KMS-11 (cell line): ENCODE measurements around the gene WNT11.

Experiments used
- H2AFZ ChIP-seq: fragments of 200-600 bp; sonication (generic); 2 replicates; pipeline ENCODE4 v1.6.1; 2016; ENCODE audit warnings: antibody characterized with exemption, mixed run types, low read depth
- H3K27ac ChIP-seq: fragments of 200-600 bp; sonication (generic); 2 replicates; pipeline ENCODE4 v1.6.1; 2016; ENCODE audit warnings: mild to moderate bottlenecking, mixed run types
- H3K27me3 ChIP-seq: fragments of 200-600 bp; sonication (generic); 2 replicates; pipeline ENCODE4 v1.6.1; 2017; ENCODE audit warnings: mild to moderate bottlenecking, low read depth, mixed run types, moderate library complexity; ENCODE audit not compliant: insufficient read depth
- H3K36me3 ChIP-seq: fragments of 200-600 bp; sonication (generic); 2 replicates; pipeline ENCODE4 v1.6.1; 2017; ENCODE audit warnings: mild to moderate bottlenecking, mixed run types; ENCODE audit not compliant: insufficient read depth
- H3K4me1 ChIP-seq: fragments of 200-600 bp; sonication (generic); 2 replicates; pipeline ENCODE4 v1.6.1; 2016; ENCODE audit warnings: mild to moderate bottlenecking, low read depth, mixed run types; ENCODE audit not compliant: poor library complexity, severe bottlenecking
- H3K4me2 ChIP-seq: fragments of 200-600 bp; sonication (generic); 2 replicates; pipeline ENCODE4 v1.7.0; 2016; ENCODE audit warnings: mild to moderate bottlenecking, mixed run types
- H3K4me3 ChIP-seq: fragments of 200-600 bp; sonication (generic); IDR thresholded peaks from 2 replicates; pipeline ENCODE4 v1.6.1; 2017; ENCODE audit warnings: low read depth, low read length, mixed read lengths; ENCODE audit not compliant: insufficient read depth
- H3K79me2 ChIP-seq: fragments of 200-600 bp; sonication (generic); 2 replicates; pipeline ENCODE4 v1.6.1; 2016; ENCODE audit warnings: low read depth, mixed run types; ENCODE audit not compliant: insufficient read depth
- H3K9ac ChIP-seq: fragments of 200-600 bp; sonication (generic); 2 replicates; pipeline ENCODE4 v1.6.1; 2016; ENCODE audit warnings: mild to moderate bottlenecking, mixed run types
- H4K20me1 ChIP-seq: fragments of 200-600 bp; sonication (generic); 2 replicates; pipeline ENCODE4 v1.6.1; 2016; ENCODE audit warnings: mild to moderate bottlenecking, mixed run types; ENCODE audit not compliant: insufficient read depth
- CTCF ChIP-seq: fragments of 200-600 bp; sonication (generic); conservative IDR thresholded peaks from 2 replicates; pipeline ENCODE4 v1.6.1; 2017; ENCODE audit warnings: low read depth, mild to moderate bottlenecking, antibody characterized with exemption, low read length, moderate library complexity, mixed read lengths

Gene WNT11

DNA sequence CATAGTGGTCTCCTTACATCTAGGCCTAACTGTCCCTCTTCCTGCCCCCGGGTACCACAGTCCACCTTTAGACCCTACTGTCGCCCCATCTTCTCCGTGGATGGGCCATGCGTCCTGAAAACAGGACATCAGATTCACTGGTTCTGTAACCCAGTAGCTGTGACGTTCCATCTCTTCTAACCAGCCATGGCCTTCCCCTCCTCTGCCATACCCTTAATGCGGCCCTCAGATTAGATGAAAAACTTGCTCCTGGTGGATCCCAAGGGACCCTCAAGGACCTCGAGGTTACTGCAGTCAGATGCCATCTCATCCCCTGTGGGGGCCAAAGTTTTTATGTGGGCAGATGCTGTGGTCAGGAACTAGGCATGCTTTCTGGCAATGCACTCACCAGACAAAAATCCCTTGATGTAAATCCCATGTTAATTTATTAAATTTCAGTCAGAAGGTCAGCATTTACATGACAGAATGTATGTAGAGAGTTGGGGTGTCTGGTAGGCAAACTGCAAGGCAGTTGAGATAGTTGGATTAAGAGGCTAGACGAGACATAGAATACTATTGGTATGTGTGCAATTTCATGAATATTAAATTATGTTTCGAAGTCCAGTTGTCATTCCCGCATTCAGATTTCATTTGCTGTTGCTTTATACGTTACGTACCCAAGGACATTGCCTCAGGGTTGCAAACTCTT is 64.3 kb downstream of the WNT11 start:
- no peak overlapping the region for H3K27ac ChIP-seq

GRCh38 chr11:76140912-76141574 is 65.3 kb downstream of the WNT11 start:
- Histone ChIP-seq H3K27ac (no peak overlapping the region), H3K4me1 (peaks cover 13% of the 10 kb centered on the region), H2AFZ (no peak overlapping the region), H3K27me3 (no peaks in the 10 kb centered on the region), H3K4me3 (no peak overlapping the region), H3K4me2 (no peak overlapping the region), H3K36me3 (no peaks in the 10 kb centered on the region; the same call in 1 of the 2 replicates), H3K9ac (no peak overlapping the region), H3K79me2 (no peaks in the 10 kb centered on the region; the same call in 1 of the 2 replicates), H4K20me1 (no peaks in the 10 kb centered on the region)
- no peak for TF ChIP-seq CTCF

More for the DNA sequence above, 64.3 kb downstream of the WNT11 start:
- H3K4me1 ChIP-seq, result peaks cover 13% of the 10 kb centered on the region
- no peaks in the 10 kb centered on the region for H3K27me3 ChIP-seq
- no peaks in the 10 kb centered on the region for H4K20me1 ChIP-seq
- no peak overlapping the region for H3K9ac ChIP-seq
- no peaks in the 10 kb centered on the region; the same call in 1 of the 2 replicates for H3K36me3 ChIP-seq
- H3K4me3 ChIP-seq, result no peak overlapping the region
- H3K79me2 ChIP-seq, result no peaks in the 10 kb centered on the region; the same call in 1 of the 2 replicates
- TF ChIP-seq CTCF, result no peak
- no peak overlapping the region for H3K4me2 ChIP-seq
- no peak overlapping the region for H2AFZ ChIP-seq

DNA sequence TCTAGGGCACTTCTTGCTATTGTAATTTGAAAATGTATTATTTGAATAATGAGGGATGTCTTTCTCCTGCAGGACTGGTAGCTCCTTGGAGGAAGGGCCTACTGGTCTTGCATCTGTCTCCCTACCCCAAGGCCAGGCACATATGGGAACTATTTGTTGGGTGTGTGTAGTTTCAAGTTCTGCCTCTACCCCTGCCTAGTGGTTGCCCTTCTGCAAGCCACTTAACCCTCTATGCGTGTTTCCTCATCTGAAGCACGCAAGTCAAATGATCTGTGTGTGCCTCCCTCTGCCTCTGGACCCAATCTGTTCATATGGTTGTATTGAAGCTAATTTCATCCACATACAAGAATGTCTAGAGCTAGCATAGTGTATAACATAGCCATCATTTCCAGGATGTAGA is 67.0 kb downstream of the WNT11 start:
- H4K20me1 ChIP-seq, result no peaks in the 10 kb centered on the region
- TF ChIP-seq CTCF, result no peak
- no peaks in the 10 kb centered on the region for H3K27me3 ChIP-seq
- H2AFZ ChIP-seq, result no peak overlapping the region
- no peaks in the 10 kb centered on the region; the same call in 1 of the 2 replicates for H3K79me2 ChIP-seq
- no peak overlapping the region for H3K4me2 ChIP-seq
- no peak overlapping the region for H3K4me3 ChIP-seq
- no peaks in the 10 kb centered on the region; the same call in 1 of the 2 replicates for H3K36me3 ChIP-seq
- H3K9ac ChIP-seq, result no peak overlapping the region
- H3K4me1 ChIP-seq, result peaks cover 11% of the 10 kb centered on the region
- no peak overlapping the region for H3K27ac ChIP-seq
